Measurements from ENCODE around the gene GRHPR. TPM values are rescaled to one million over a fixed set of nuclear protein-coding genes. Genes with fewer than 3 reads are reported as not detected.

GRHPR gene
- total RNA-seq, 1 donor from 2014 or later = 78.1 TPM

DNA sequence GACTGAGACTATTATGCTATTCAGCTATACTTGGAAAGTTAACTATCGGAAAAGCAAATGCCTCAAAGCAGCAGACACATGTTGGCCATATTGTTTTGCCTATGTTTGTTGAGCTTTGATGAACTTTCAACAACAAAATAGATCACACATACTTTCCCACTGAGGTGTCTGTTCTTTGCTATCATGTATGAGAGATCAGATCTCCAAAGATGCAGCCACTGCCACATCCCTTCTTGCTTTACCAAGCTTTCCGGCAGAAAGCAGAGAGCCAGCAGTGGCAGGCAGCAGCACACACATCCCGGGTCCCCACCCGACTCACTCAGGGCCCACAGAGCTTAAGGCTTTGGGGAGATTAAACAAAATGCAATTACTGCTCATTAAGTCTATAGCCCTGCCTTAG lies 23.9 kb downstream of the GRHPR start:
- Mint-ChIP-seq H3K9me3 (ENCODE audit: unreplicated experiment) (peaks cover 3% of the 10 kb centered on the region), H3K36me3 (ENCODE audit: unreplicated experiment) (no peaks in the 10 kb centered on the region), H3K4me3 (ENCODE audit: unreplicated experiment) (no peak overlapping the region), H3K27ac (ENCODE audit: unreplicated experiment) (no peak overlapping the region), H3K27me3 (ENCODE audit: unreplicated experiment) (peaks cover 2% of the 10 kb centered on the region), H3K4me1 (ENCODE audit: low read depth, unreplicated experiment) (peaks cover 4% of the 10 kb centered on the region)
- DNase-seq = no peak
- TF ChIP-seq, protein P1, sequence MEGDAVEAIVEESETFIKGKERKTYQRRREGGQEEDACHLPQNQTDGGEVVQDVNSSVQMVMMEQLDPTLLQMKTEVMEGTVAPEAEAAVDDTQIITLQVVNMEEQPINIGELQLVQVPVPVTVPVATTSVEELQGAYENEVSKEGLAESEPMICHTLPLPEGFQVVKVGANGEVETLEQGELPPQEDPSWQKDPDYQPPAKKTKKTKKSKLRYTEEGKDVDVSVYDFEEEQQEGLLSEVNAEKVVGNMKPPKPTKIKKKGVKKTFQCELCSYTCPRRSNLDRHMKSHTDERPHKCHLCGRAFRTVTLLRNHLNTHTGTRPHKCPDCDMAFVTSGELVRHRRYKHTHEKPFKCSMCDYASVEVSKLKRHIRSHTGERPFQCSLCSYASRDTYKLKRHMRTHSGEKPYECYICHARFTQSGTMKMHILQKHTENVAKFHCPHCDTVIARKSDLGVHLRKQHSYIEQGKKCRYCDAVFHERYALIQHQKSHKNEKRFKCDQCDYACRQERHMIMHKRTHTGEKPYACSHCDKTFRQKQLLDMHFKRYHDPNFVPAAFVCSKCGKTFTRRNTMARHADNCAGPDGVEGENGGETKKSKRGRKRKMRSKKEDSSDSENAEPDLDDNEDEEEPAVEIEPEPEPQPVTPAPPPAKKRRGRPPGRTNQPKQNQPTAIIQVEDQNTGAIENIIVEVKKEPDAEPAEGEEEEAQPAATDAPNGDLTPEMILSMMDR (IDR thresholded peaks at IDR 0.05; ENCODE audit: partially characterized antibody, unreplicated experiment) = no peak

GRCh38 chr9:37447111-37447510 lies 24.6 kb downstream of the GRHPR start:
- Mint-ChIP-seq H3K9me3 (ENCODE audit: unreplicated experiment) (peaks cover 3% of the 10 kb centered on the region), H3K36me3 (ENCODE audit: unreplicated experiment) (no peaks in the 10 kb centered on the region), H3K4me1 (ENCODE audit: low read depth, unreplicated experiment) (peaks cover 5% of the 10 kb centered on the region), H3K27me3 (ENCODE audit: unreplicated experiment) (peaks cover 4% of the 10 kb centered on the region), H3K4me3 (ENCODE audit: unreplicated experiment) (no peak overlapping the region), H3K27ac (ENCODE audit: unreplicated experiment) (no peak overlapping the region)
- TF ChIP-seq, protein P1 (IDR thresholded peaks at IDR 0.05; ENCODE audit: partially characterized antibody, unreplicated experiment) = no peak
- no peak for DNase-seq

DNA sequence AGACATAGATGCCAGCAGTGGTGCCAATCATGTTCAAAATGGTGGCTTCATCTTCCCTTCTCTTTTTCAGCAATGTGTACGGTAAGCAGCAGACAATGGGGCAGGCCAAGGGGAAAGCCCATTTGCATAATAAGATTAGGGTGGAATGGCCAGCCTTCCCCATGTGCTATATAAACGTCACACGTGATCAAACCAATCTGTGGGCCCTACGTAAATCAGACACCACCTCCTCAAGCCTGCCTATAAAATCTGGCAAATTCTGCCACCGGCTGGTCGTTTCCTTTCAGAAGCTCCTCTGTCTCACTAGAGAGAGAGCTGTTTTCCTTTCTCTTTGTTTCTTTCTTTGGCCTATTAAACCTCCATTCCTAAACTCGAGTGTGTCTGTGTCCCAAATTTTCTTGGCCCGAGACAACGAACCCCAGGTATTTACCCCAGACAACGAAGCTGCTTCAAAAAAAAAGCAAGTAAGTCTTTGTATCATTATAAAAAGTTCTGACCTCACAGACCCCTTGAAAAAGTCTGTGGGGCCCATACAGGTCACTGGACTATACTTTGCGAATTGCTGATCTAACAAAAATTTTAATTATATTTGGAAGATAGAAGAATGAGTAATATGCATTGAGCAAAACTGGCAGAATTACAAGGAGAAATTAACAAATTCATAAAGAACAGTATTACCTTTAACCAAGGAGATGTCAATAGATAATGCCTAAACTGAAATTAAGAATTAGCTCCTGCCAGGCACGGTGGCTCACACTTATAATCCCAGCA lies 27.6 kb downstream of the GRHPR start:
- Mint-ChIP-seq H3K4me1 (ENCODE audit: low read depth, unreplicated experiment) (peaks cover 5% of the 10 kb centered on the region), H3K36me3 (ENCODE audit: unreplicated experiment) (no peaks in the 10 kb centered on the region), H3K27ac (ENCODE audit: unreplicated experiment) (peak overlapping the region; percentile 85), H3K9me3 (ENCODE audit: unreplicated experiment) (peaks cover 3% of the 10 kb centered on the region), H3K27me3 (ENCODE audit: unreplicated experiment) (peaks cover 2% of the 10 kb centered on the region), H3K4me3 (ENCODE audit: unreplicated experiment) (no peak overlapping the region)
- DNase-seq = no peak
- TF ChIP-seq, protein P1 (IDR thresholded peaks at IDR 0.05; ENCODE audit: partially characterized antibody, unreplicated experiment) = no peak

- Mint-ChIP-seq H3K4me1 (ENCODE audit: low read depth, unreplicated experiment) (peaks cover 3% of the 10 kb centered on the region), H3K9me3 (ENCODE audit: unreplicated experiment) (peaks cover 2% of the 10 kb centered on the region), H3K36me3 (ENCODE audit: unreplicated experiment) (no peaks in the 10 kb centered on the region), H3K27me3 (ENCODE audit: unreplicated experiment) (peaks cover 2% of the 10 kb centered on the region), H3K4me3 (ENCODE audit: unreplicated experiment) (no peak overlapping the region), H3K27ac (ENCODE audit: unreplicated experiment) (no peak overlapping the region)
- TF ChIP-seq, protein P1 (IDR thresholded peaks at IDR 0.05; ENCODE audit: partially characterized antibody, unreplicated experiment) = no peak
- DNase-seq = no peak
These were observed 29.1 kb downstream of the GRHPR start for GRCh38 chr9:37451628-37452027.

DNA sequence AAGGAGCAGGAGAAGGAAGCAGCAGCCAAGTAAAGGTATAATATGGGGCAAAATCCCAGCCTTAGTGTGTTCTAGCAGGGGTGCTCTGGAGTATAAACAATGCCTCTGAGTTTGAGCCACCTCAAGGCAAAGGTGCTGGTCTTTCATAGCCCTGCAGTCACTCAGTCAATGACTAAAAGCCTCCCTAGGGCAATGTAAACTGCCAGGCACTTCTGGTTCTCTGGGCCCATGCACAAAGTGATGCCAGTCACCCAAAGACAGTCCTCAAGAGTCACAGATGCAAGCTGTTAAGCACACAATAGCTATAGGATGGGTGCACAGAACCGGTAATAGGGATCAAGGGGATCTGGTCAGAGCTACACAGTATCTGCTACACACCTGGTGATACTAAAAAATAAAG lies 30.1 kb downstream of the GRHPR start:
- H3K4me3 Mint-ChIP-seq (ENCODE audit: unreplicated experiment) = no peak overlapping the region
- H3K4me1 Mint-ChIP-seq (ENCODE audit: low read depth, unreplicated experiment) = peaks cover 3% of the 10 kb centered on the region
- TF ChIP-seq, protein P1 (IDR thresholded peaks at IDR 0.05; ENCODE audit: partially characterized antibody, unreplicated experiment) = no peak

More for the DNA sequence above, 30.1 kb downstream of the GRHPR start:
- Mint-ChIP-seq H3K9me3 (ENCODE audit: unreplicated experiment) (peaks cover 1% of the 10 kb centered on the region), H3K27me3 (ENCODE audit: unreplicated experiment) (peaks cover 2% of the 10 kb centered on the region), H3K36me3 (ENCODE audit: unreplicated experiment) (no peaks in the 10 kb centered on the region), H3K27ac (ENCODE audit: unreplicated experiment) (no peak overlapping the region)
- DNase-seq = no peak

Data from glutamatergic neuron (in vitro differentiated cells).